Ishikawa (cell line): Measurements from ENCODE around the gene SLC30A5.

Experiments used
- CREB1 ChIP-seq: IDR thresholded peaks from 2 replicates; pipeline ENCODE4 v1.6.1; 2012; ENCODE audit warnings: low read depth
- EP300 ChIP-seq: IDR thresholded peaks from 2 replicates; pipeline ENCODE4 v1.6.1; 2012; ENCODE audit warnings: borderline replicate concordance
- FOXM1 ChIP-seq: IDR thresholded peaks from 2 replicates; pipeline ENCODE4 v1.6.1; 2012; ENCODE audit warnings: low read depth, borderline replicate concordance
- MAX ChIP-seq: IDR thresholded peaks from 2 replicates; pipeline ENCODE4 v1.6.1; 2012
- RAD21 ChIP-seq: IDR thresholded peaks from 2 replicates; pipeline ENCODE4 v1.6.1; 2012; ENCODE audit warnings: low read depth
- TEAD4 ChIP-seq: IDR thresholded peaks from 2 replicates; pipeline ENCODE4 v1.6.1; 2012
- YY1 ChIP-seq: IDR thresholded peaks from 2 replicates; pipeline ENCODE4 v1.6.1; 2012; ENCODE audit warnings: low read depth

- TF ChIP-seq YY1 (no peak), TEAD4 (no peak), RAD21 (peak; percentile 51), FOXM1 (no peak), EP300 (no peak), MAX (peak; percentile 39), CREB1 (no peak)
These were observed 10.4 kb upstream of the SLC30A5 start for GRCh38 chr5:69083412-69083811.
